Keratinocyte (primary cell): Measurements from ENCODE around the gene LSM12.

ENCODE experiments used
- EZH2 ChIP-seq: IDR thresholded peaks from one replicate; pipeline ENCODE4 v1.6.1; 2012; ENCODE audit warnings: inconsistent platforms, mild to moderate bottlenecking, low read length, moderate library complexity
- TF ChIP-seq, protein P1 (sequence below), 3 experiments: IDR thresholded peaks in 1 of 3; conservative IDR thresholded peaks in 1 of 3; optimal IDR thresholded peaks in 1 of 3; 2 replicates in 2 of 3; 3 replicates in 1 of 3; pipeline versions ENCODE3 to v1.5.1; 2011; ENCODE audit warnings: low read length in 3 of 3, mild to moderate bottlenecking in 3 of 3, moderate library complexity in 2 of 3, control low read depth in 1 of 3, inconsistent platforms in 1 of 3; ENCODE audit not compliant: insufficient read depth in 2 of 3; ENCODE audit errors: extremely low read depth in 1 of 3

DNA sequence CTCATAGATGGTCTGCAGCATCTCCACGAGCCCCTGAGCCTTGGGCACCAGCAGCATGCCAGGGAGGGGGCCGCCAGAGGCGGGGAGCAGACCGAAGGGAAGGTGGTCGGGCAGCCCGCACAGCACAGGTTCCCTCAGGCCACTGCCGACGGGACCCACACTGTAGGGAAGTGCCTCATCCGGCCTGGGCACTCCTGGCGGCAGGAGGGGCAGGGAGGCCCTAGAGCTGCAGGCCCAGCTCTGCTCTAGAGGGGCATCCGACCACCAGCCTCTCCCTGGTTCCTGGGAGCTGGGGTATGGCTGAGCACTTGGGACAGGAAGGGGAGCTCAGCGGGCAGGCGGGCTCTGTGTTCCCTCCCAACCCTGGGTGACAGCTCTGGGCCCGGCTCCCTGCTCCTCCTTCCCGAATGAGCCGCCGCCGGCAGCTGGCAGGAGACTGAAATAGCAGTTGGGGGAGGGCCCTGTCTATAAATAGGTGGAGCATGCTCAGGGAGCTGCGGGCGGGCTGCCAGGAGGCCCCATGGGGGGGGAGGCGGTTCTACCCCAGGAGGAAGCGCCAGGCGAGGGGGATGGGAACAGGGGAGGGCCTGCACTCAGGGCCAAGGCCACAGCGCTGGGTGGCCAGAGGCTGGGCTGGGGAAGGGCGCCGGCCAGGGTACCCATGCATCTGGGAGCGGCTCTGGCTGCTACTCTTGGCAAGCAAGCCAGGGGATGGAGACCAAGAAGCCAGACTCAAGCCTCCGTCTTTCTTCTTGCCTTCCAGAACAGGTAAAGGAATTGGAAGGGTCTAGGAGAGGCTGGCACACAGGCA lies 44.6 kb upstream of the LSM12 start:
- TF ChIP-seq, protein P1, sequence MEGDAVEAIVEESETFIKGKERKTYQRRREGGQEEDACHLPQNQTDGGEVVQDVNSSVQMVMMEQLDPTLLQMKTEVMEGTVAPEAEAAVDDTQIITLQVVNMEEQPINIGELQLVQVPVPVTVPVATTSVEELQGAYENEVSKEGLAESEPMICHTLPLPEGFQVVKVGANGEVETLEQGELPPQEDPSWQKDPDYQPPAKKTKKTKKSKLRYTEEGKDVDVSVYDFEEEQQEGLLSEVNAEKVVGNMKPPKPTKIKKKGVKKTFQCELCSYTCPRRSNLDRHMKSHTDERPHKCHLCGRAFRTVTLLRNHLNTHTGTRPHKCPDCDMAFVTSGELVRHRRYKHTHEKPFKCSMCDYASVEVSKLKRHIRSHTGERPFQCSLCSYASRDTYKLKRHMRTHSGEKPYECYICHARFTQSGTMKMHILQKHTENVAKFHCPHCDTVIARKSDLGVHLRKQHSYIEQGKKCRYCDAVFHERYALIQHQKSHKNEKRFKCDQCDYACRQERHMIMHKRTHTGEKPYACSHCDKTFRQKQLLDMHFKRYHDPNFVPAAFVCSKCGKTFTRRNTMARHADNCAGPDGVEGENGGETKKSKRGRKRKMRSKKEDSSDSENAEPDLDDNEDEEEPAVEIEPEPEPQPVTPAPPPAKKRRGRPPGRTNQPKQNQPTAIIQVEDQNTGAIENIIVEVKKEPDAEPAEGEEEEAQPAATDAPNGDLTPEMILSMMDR (optimal IDR thresholded peaks at IDR 0.05 in 1 of 3, IDR thresholded peaks at IDR 0.05 in 1 of 3, conservative IDR thresholded peaks at IDR 0.05 in 1 of 3; ENCODE audit: extremely low read depth in 1 of 3, insufficient read depth in 2 of 3, low read length in 3 of 3): peak in 1 of 3 experiments; percentile 2
- no peak for TF ChIP-seq EZH2
